GM23338 (cell line): ENCODE measurements around the gene MUC5AC. TPM values are rescaled to one million over a fixed set of nuclear protein-coding genes. Genes with fewer than 3 reads are reported as not detected.

Source experiments
- ATAC-seq: fragments of 200-7000 bp; cut with Tn5 transposase; 3 replicates; pipeline ENCODE4 v1.9.1; 2020
- DNase-seq: peaks from one replicate; pipeline ENCODE4 v3.0.0-alpha.2; 2015; ENCODE audit warnings: low spot score
- H2AFZ ChIP-seq: fragments of 200-600 bp; sonication (generic); 2 replicates; pipeline ENCODE4 v1.8.0; 2016; ENCODE audit warnings: antibody characterized with exemption, mild to moderate bottlenecking, moderate library complexity
- H3F3A ChIP-seq: fragments of 200-600 bp; sonication (generic); replicated peaks from 2 replicates; pipeline ENCODE4 v1.8.0; 2017; ENCODE audit warnings: antibody characterized with exemption, mixed run types, low read depth
- H3K27ac ChIP-seq: fragments of 200-600 bp; sonication (generic); 2 replicates; pipeline ENCODE4 v1.6.1; 2016; ENCODE audit warnings: low read depth
- H3K27me3 ChIP-seq: fragments of 200-600 bp; sonication (generic); 2 replicates; pipeline ENCODE4 v1.8.0; 2016; ENCODE audit warnings: mild to moderate bottlenecking, mixed run types, moderate library complexity; ENCODE audit not compliant: insufficient read depth
- H3K36me3 ChIP-seq: fragments of 200-600 bp; sonication (generic); 2 replicates; pipeline ENCODE4 v1.8.0; 2016; ENCODE audit warnings: mild to moderate bottlenecking; ENCODE audit not compliant: insufficient read depth
- H3K4me1 ChIP-seq: fragments of 200-600 bp; sonication (generic); 2 replicates; pipeline ENCODE4 v1.8.0; 2016; ENCODE audit warnings: mild to moderate bottlenecking, moderate library complexity; ENCODE audit not compliant: insufficient read depth
- H3K4me2 ChIP-seq: fragments of 200-600 bp; sonication (generic); 2 replicates; pipeline ENCODE4 v1.7.1; 2017; ENCODE audit warnings: mixed run types
- H3K4me3 ChIP-seq: fragments of 200-600 bp; sonication (generic); 2 replicates; pipeline ENCODE4 v1.6.1; 2016; ENCODE audit warnings: mixed run types
- H3K79me2 ChIP-seq: fragments of 200-600 bp; sonication (generic); replicated peaks from 2 replicates; pipeline ENCODE4 v1.8.0; 2017; ENCODE audit warnings: mild to moderate bottlenecking; ENCODE audit not compliant: insufficient read depth
- H3K9me2 ChIP-seq: fragments of 200-600 bp; sonication (generic); 2 replicates; pipeline ENCODE4 v1.8.0; 2017; ENCODE audit not compliant: insufficient read depth
- H4K20me1 ChIP-seq: fragments of 200-600 bp; sonication (generic); replicated peaks from 2 replicates; pipeline ENCODE4 v1.8.0; 2017; ENCODE audit warnings: mild to moderate bottlenecking; ENCODE audit not compliant: insufficient read depth
- H3K27ac Mint-ChIP-seq: 2 replicates; pipeline ENCODE4 v1.8.0; 2020; ENCODE audit warnings: inconsistent platforms, mild to moderate bottlenecking, moderate library complexity, mixed read lengths
- H3K27me3 Mint-ChIP-seq: 3 replicates; pipeline ENCODE4 v1.8.0; 2022; ENCODE audit warnings: low read depth, mild to moderate bottlenecking, moderate library complexity, mixed read lengths, inconsistent platforms; ENCODE audit not compliant: insufficient read depth, poor library complexity
- H3K36me3 Mint-ChIP-seq: 3 replicates; pipeline ENCODE4 v1.8.0; 2021; ENCODE audit warnings: low read depth, mild to moderate bottlenecking, inconsistent platforms, moderate library complexity, mixed read lengths
- H3K4me1 Mint-ChIP-seq: 3 replicates; pipeline ENCODE4 v1.8.0; 2020; ENCODE audit warnings: mild to moderate bottlenecking, inconsistent platforms, mixed read lengths
- H3K4me3 Mint-ChIP-seq: 3 replicates; pipeline ENCODE4 v1.8.0; 2021; ENCODE audit warnings: moderate library complexity, mild to moderate bottlenecking, inconsistent platforms, mixed read lengths
- H3K9me3 Mint-ChIP-seq: 3 replicates; pipeline ENCODE4 v1.8.0; 2020; ENCODE audit warnings: moderate library complexity, mild to moderate bottlenecking, inconsistent platforms, mixed read lengths
- CREB1 ChIP-seq: fragments of 250-450 bp; sonication (Bioruptor Pico); IDR thresholded peaks from 2 replicates; pipeline ENCODE4 v1.5.0; 2020; ENCODE audit warnings: low read depth, mild to moderate bottlenecking, moderate library complexity
- EZH2 ChIP-seq: fragments of 200-600 bp; sonication (generic); IDR thresholded peaks from one replicate; pipeline ENCODE4 v1.8.0; 2017; ENCODE audit warnings: antibody characterized with exemption, mild to moderate bottlenecking, low read depth; ENCODE audit not compliant: unreplicated experiment
- EZH2phosphoT487 ChIP-seq: fragments of 200-600 bp; sonication (generic); IDR thresholded peaks from one replicate; pipeline ENCODE4 v1.8.1; 2018; ENCODE audit warnings: antibody characterized with exemption; ENCODE audit not compliant: unreplicated experiment
- JUNB ChIP-seq: IDR thresholded peaks from one replicate; pipeline ENCODE4 v1.6.1; 2016; ENCODE audit warnings: antibody characterized with exemption; ENCODE audit not compliant: unreplicated experiment
- NANOG ChIP-seq: IDR thresholded peaks from 2 replicates; pipeline ENCODE4 v1.6.1; 2016; ENCODE audit warnings: antibody characterized with exemption, borderline replicate concordance
- STAT1 ChIP-seq: IDR thresholded peaks from one replicate; pipeline ENCODE4 v1.6.1; 2016; ENCODE audit warnings: antibody characterized with exemption; ENCODE audit not compliant: unreplicated experiment
- ZNF114 ChIP-seq: fragments of 250-450 bp; sonication (Bioruptor Pico); IDR thresholded peaks from 2 replicates; pipeline ENCODE4 v1.5.0; 2020; ENCODE audit warnings: mild to moderate bottlenecking, moderate library complexity
- ZNF331 ChIP-seq: fragments of 250-450 bp; sonication (Bioruptor Pico); IDR thresholded peaks from 2 replicates; pipeline ENCODE4 v1.5.0; 2020; ENCODE audit warnings: low read depth, mild to moderate bottlenecking, moderate library complexity
- polyA plus RNA-seq: library from polyadenylated mRNA; unstranded; fragments of >200 nt; fragmentation: Nextera tagmentation; extraction: Ambion mirVana; gene quantifications from 2 replicates; pipeline ENCODE4 v1.2.1, GENCODE V29; 2016
- total RNA-seq: library from RNA; depleted of rRNA; stranded (reverse); fragments of >200 nt; shearing (Covaris generic); gene quantifications from 2 replicates; pipeline ENCODE4 v1.2.3, GENCODE V29; 2014
- TF ChIP-seq, protein P1 (sequence below), 2 experiments: fragments of 200-600 bp in 1 of 2; sonication (generic) in 1 of 2; conservative IDR thresholded peaks; 2 replicates each; pipeline versions ENCODE4 v1.5.1 to v1.6.1; 2016 to 2017; ENCODE audit warnings: antibody characterized with exemption in 2 of 2, low read depth in 2 of 2, mild to moderate bottlenecking in 2 of 2, moderate library complexity in 1 of 2
- TF ChIP-seq, protein P2 (sequence below): IDR thresholded peaks from 2 replicates; pipeline ENCODE4 v1.6.1; 2016; ENCODE audit warnings: antibody characterized with exemption
- TF ChIP-seq, protein P3 (sequence below): fragments of 250-450 bp; sonication (Bioruptor Pico); IDR thresholded peaks from 2 replicates; pipeline ENCODE4 v1.5.0; 2020; ENCODE audit warnings: mild to moderate bottlenecking, moderate library complexity

Gene MUC5AC
- total and polyA plus RNA-seq, 2 experiments from 2014 or later = not detected

DNA sequence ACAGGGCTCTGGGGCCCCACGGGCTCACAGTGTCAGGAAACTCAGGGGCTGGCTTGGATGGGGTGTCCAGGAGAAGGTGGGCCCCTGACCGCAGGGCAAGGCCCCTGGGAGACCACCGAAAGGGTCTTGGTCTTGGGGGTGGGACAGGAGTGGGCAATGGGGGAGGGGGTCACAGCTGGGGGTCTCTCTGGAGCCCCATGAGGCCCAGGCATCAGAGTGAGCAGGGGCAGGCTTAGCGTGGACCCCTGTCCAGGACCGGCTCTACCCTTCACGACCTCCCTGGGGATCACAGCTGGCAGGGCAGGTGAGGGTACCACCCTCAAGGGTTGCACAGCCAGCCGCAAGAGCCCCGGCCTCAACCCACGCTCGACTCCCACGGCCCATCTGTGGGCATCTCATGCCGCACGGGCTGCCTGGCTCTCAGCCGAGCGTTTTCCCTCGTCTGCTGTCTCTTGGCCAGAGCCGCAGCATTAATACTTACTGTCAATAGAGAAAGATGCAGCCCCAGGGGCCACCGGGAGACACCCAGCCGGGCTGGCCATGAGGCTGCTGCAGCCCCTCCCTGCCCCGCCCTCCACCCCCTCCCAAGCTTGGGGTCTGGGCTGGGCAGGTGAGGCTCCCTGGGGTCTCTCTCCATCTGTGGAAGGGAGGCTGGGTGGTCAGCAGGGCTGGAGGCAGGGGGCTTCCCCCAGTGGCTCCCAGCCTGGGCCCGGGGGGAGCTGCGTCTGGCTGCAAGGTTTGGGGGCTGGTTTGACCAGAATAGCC is 65.8 kb downstream of the MUC5AC start (continued):
- TF ChIP-seq, protein P1, sequence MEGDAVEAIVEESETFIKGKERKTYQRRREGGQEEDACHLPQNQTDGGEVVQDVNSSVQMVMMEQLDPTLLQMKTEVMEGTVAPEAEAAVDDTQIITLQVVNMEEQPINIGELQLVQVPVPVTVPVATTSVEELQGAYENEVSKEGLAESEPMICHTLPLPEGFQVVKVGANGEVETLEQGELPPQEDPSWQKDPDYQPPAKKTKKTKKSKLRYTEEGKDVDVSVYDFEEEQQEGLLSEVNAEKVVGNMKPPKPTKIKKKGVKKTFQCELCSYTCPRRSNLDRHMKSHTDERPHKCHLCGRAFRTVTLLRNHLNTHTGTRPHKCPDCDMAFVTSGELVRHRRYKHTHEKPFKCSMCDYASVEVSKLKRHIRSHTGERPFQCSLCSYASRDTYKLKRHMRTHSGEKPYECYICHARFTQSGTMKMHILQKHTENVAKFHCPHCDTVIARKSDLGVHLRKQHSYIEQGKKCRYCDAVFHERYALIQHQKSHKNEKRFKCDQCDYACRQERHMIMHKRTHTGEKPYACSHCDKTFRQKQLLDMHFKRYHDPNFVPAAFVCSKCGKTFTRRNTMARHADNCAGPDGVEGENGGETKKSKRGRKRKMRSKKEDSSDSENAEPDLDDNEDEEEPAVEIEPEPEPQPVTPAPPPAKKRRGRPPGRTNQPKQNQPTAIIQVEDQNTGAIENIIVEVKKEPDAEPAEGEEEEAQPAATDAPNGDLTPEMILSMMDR (conservative IDR thresholded peaks at IDR 0.05; ENCODE audit: low read depth in 2 of 2) = no peak
- no peak for TF ChIP-seq EZH2
- TF ChIP-seq ZNF331 (CRISPR knock-in tag) = no peak
- TF ChIP-seq CREB1 (CRISPR knock-in tag) = no peak
- TF ChIP-seq JUNB = no peak
- no peak for TF ChIP-seq NANOG
- no peak for TF ChIP-seq EZH2phosphoT487

DNA sequence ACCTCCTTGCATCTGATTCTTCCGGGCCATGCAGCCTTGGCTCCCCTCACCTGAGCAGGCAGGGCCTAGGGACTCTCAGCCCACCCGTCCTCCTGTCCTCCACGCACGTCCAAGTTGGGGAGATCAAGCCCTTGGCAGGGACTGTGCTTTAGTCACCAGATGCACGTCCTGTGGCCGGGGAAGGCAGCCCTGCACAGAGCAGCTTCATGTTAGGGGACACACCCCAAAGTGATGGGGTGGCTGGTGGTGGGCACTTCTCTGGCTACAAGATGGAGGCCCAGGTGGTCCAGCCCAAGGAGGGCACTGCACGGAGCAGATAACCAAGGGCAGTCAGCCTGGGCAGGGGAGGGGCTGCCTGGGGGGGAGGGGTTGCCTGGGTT is 66.3 kb downstream of the MUC5AC start:
- no peaks in the 10 kb centered on the region for H3K9me3 Mint-ChIP-seq
- Histone ChIP-seq H3K4me1 (no peaks in the 10 kb centered on the region), H3K4me2 (no peak overlapping the region), H2AFZ (no peak overlapping the region), H4K20me1 (no peaks in the 10 kb centered on the region), H3K36me3 (no peaks in the 10 kb centered on the region), H3F3A (no peaks in the 10 kb centered on the region), H3K79me2 (no peaks in the 10 kb centered on the region), H3K27ac (no peak overlapping the region), H3K4me3 (no peak overlapping the region), H3K9me2 (no peaks in the 10 kb centered on the region), H3K27me3 (no peaks in the 10 kb centered on the region)
- H3K4me1 Mint-ChIP-seq = peaks cover 3% of the 10 kb centered on the region
- H3K4me3 Mint-ChIP-seq = no peak overlapping the region
- H3K27ac Mint-ChIP-seq = no peak overlapping the region
- H3K36me3 Mint-ChIP-seq = no peaks in the 10 kb centered on the region
- ATAC-seq = peak; percentile 10; the same call in 2 of the 3 replicates
- peak; percentile 17 for DNase-seq
- H3K27me3 Mint-ChIP-seq = peaks cover 4% of the 10 kb centered on the region
- TF ChIP-seq NANOG (no peak), EZH2phosphoT487 (no peak), JUNB (no peak), STAT1 (no peak), ZNF114 (no peak), EZH2 (no peak), ZNF331 (CRISPR knock-in tag) (no peak)
- TF ChIP-seq, protein P1 (conservative IDR thresholded peaks at IDR 0.05; ENCODE audit: low read depth in 2 of 2) = no peak
- TF ChIP-seq, protein P2, sequence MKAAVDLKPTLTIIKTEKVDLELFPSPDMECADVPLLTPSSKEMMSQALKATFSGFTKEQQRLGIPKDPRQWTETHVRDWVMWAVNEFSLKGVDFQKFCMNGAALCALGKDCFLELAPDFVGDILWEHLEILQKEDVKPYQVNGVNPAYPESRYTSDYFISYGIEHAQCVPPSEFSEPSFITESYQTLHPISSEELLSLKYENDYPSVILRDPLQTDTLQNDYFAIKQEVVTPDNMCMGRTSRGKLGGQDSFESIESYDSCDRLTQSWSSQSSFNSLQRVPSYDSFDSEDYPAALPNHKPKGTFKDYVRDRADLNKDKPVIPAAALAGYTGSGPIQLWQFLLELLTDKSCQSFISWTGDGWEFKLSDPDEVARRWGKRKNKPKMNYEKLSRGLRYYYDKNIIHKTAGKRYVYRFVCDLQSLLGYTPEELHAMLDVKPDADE = no peak
- TF ChIP-seq, protein P3, sequence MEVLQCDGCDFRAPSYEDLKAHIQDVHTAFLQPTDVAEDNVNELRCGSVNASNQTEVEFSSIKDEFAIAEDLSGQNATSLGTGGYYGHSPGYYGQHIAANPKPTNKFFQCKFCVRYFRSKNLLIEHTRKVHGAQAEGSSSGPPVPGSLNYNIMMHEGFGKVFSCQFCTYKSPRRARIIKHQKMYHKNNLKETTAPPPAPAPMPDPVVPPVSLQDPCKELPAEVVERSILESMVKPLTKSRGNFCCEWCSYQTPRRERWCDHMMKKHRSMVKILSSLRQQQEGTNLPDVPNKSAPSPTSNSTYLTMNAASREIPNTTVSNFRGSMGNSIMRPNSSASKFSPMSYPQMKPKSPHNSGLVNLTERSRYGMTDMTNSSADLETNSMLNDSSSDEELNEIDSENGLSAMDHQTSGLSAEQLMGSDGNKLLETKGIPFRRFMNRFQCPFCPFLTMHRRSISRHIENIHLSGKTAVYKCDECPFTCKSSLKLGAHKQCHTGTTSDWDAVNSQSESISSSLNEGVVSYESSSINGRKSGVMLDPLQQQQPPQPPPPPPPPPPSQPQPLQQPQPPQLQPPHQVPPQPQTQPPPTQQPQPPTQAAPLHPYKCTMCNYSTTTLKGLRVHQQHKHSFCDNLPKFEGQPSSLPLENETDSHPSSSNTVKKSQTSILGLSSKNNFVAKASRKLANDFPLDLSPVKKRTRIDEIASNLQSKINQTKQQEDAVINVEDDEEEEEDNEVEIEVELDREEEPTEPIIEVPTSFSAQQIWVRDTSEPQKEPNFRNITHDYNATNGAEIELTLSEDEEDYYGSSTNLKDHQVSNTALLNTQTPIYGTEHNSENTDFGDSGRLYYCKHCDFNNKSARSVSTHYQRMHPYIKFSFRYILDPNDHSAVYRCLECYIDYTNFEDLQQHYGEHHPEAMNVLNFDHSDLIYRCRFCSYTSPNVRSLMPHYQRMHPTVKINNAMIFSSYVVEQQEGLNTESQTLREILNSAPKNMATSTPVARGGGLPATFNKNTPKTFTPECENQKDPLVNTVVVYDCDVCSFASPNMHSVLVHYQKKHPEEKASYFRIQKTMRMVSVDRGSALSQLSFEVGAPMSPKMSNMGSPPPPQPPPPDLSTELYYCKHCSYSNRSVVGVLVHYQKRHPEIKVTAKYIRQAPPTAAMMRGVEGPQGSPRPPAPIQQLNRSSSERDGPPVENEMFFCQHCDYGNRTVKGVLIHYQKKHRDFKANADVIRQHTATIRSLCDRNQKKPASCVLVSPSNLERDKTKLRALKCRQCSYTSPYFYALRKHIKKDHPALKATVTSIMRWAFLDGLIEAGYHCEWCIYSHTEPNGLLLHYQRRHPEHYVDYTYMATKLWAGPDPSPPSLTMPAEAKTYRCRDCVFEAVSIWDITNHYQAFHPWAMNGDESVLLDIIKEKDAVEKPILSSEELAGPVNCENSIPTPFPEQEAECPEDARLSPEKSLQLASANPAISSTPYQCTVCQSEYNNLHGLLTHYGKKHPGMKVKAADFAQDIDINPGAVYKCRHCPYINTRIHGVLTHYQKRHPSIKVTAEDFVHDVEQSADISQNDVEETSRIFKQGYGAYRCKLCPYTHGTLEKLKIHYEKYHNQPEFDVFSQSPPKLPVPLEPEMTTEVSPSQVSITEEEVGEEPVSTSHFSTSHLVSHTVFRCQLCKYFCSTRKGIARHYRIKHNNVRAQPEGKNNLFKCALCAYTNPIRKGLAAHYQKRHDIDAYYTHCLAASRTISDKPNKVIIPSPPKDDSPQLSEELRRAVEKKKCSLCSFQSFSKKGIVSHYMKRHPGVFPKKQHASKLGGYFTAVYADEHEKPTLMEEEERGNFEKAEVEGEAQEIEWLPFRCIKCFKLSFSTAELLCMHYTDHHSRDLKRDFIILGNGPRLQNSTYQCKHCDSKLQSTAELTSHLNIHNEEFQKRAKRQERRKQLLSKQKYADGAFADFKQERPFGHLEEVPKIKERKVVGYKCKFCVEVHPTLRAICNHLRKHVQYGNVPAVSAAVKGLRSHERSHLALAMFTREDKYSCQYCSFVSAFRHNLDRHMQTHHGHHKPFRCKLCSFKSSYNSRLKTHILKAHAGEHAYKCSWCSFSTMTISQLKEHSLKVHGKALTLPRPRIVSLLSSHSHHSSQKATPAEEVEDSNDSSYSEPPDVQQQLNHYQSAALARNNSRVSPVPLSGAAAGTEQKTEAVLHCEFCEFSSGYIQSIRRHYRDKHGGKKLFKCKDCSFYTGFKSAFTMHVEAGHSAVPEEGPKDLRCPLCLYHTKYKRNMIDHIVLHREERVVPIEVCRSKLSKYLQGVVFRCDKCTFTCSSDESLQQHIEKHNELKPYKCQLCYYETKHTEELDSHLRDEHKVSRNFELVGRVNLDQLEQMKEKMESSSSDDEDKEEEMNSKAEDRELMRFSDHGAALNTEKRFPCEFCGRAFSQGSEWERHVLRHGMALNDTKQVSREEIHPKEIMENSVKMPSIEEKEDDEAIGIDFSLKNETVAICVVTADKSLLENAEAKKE (CRISPR knock-in tag) = no peak
